Measurements from ENCODE around the gene TGFB1I1.
"Not testable (repeated sequence)": the region's sequence is repeated elsewhere in the genome, so short reads cannot be mapped to it uniquely, and the experiment has no call there.

The TGFB1I1 gene

DNA sequence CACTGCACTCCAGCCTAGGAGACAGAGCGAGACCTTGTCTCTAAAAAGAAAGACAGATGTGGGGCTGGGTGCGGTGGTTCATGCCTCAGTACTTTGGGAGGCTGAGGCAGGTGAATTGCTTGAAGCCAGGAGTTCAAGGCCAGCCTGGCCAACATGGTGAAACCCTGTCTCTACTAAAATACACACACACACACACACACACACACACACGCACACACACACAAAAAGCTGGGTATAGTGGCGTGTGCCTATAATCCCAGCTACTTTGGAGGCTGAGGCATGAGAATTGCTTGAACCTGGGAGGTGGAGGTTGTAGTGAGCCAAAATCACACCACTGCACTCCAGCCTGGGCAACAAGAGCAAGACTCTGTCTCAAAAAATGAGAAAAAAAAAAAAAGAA is 12.1 kb downstream of the TGFB1I1 start:
- in situ Hi-C loops (cut with MboI; ENCODE audit: low sequenced_read_pairs) = not testable (repeated sequence)

- in situ Hi-C loops (cut with MboI; ENCODE audit: low sequenced_read_pairs) = no loop called here
These were observed 12.7 kb downstream of the TGFB1I1 start for GRCh38 chr16:31484491-31485171.

- in situ Hi-C loops (cut with MboI; ENCODE audit: low sequenced_read_pairs) = no loop called here
These were observed 13.6 kb downstream of the TGFB1I1 start for GRCh38 chr16:31485571-31485970.

GRCh38 chr16:31486045-31486444 is 14.1 kb downstream of the TGFB1I1 start:
- in situ Hi-C loops (cut with MboI; ENCODE audit: low sequenced_read_pairs) = no loop called here

- in situ Hi-C loops (cut with MboI; ENCODE audit: low sequenced_read_pairs) = no loop called here
These were observed 15.2 kb downstream of the TGFB1I1 start for GRCh38 chr16:31487071-31487719.

GRCh38 chr16:31487720-31488467 is 15.9 kb downstream of the TGFB1I1 start:
- in situ Hi-C loops (cut with MboI; ENCODE audit: low sequenced_read_pairs) = no loop called here

- in situ Hi-C loops (cut with MboI; ENCODE audit: low sequenced_read_pairs) = no loop called here
These were observed 16.7 kb downstream of the TGFB1I1 start for GRCh38 chr16:31488468-31489297.

DNA sequence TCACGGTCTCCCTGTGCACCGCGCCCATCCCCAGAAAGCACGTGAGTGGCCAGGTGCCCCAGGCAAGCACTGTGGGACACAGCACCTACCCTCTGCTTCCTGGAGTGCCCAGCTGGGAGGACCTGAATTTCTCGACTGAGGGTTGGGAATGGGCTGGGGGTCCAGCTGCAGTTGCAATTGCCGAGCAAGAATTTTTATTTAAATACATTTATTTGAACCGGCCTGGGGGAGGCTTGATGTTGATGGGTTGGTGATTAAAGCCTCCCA is 17.3 kb downstream of the TGFB1I1 start:
- in situ Hi-C loops (cut with MboI; ENCODE audit: low sequenced_read_pairs) = no loop called here

- in situ Hi-C loops (cut with MboI; ENCODE audit: low sequenced_read_pairs) = no loop called here
These were observed 17.9 kb downstream of the TGFB1I1 start for GRCh38 chr16:31489616-31490584.

DNA sequence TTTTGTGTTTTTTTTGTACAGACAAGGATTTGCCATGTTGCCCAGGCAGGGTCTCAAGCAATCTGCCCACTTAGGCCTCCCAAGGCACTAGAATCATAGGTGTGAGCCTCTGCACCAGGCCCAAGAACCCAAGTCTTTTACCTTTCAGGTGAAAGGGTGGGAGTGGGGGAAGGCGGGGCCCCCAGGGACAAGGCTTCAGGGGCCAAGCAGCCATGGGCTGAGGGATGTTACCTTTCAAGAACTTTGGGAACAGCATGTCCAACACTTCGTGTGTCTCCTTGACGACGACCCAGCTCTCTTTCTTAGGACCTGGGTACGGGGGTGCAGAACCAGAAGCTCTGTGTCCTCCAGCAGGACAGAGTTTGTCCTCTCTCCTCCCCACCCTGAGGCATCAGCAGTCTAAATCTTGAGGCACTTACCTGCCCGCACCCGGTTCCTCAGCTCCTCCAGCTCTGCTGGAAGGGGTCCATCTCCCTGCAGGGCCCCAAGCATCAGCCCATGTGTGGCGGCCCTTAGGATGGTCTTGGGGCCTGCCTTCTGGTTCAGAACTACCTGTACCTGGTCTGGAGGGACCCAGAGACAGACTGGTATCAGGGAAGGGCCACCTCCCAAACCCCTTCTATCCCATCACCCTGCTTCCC is 19.9 kb downstream of the TGFB1I1 start:
- in situ Hi-C loops (cut with MboI; ENCODE audit: low sequenced_read_pairs) = no loop called here

GRCh38 chr16:31493506-31494125 is 21.7 kb downstream of the TGFB1I1 start:
- in situ Hi-C loops (cut with MboI; ENCODE audit: low sequenced_read_pairs) = no loop called here

GRCh38 chr16:31496670-31497069 is 24.7 kb downstream of the TGFB1I1 start:
- in situ Hi-C loops (cut with MboI; ENCODE audit: low sequenced_read_pairs) = no loop called here

GRCh38 chr16:31498493-31498892 is 26.5 kb downstream of the TGFB1I1 start:
- in situ Hi-C loops (cut with MboI; ENCODE audit: low sequenced_read_pairs) = no loop called here

DNA sequence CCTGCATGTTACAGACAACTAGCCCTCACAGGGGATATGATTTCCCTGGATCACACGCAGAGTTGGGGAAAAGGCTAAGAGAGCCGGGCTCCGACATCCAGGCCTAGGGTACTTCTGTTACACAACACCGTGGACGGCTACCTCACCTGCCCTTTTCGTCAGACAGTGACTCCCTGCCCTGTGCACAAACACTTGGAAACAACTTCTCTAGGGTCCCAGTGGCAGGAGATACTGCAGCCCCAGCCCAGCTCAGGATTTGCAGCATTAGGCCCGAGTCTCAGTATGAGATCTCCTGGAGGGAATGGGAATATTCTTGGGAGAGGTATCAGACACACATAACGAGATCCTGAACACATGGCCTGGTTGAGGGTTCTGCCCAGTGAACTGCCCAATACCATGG is 28.0 kb downstream of the TGFB1I1 start:
- in situ Hi-C loops (cut with MboI; ENCODE audit: low sequenced_read_pairs) = no loop called here

DNA sequence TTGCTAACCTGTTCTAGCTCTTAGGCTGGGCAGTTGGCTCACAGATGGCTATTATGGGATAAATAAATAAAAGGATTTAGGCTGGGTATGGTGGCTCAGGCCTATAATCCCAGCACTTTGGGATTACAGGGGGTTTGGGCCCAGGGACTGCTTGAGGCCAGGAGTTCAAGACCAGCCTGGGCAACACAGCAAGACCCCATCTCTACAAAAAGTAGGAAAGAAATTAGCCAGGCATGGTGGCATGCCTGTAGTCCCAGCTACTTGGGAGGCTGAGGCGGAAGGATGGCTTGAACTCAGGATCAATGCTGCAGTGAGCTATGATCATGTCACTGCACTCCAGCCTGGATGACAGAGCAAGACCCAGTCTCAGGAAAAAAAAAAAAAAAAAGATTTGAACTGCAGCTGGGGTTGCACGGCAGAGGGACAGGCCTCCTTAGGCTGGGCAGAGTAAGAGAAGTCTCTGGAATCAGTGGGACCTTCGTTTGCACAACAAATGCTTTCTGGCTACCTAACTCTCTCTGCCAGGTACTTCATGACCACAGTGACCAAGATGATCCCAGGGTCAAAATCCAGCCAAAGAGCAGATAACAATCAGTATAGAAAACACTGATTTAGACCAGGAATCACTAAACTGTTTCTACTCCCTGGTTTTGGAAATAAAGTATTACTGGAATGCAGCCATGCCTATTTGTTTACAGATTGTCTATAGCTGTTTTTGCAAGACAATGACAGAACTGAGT is 29.4 kb downstream of the TGFB1I1 start:
- in situ Hi-C loops (cut with MboI; ENCODE audit: low sequenced_read_pairs) = no loop called here

DNA sequence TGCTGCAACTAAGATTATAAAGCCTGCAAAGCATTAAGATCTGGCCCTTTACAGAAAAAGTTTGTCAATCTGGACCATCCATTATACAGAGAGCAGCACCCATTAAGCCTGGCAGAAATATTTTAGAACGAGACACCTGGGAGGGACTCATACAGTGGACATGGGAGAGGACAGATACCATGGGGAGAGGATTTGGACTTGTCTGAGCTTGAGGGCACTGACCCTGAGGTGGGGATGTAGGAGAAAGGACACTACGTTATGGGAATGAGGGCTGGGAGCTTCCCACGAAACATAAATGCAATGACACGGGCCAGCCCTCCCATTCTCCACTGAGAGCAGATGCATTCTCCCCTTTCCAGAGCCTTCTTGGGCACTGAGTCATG is 30.0 kb downstream of the TGFB1I1 start:
- in situ Hi-C loops (cut with MboI; ENCODE audit: low sequenced_read_pairs) = no loop called here

GRCh38 chr16:31502981-31503380 is 31.0 kb downstream of the TGFB1I1 start:
- in situ Hi-C loops (cut with MboI; ENCODE audit: low sequenced_read_pairs) = no loop called here

GRCh38 chr16:31503555-31503954 is 31.6 kb downstream of the TGFB1I1 start:
- in situ Hi-C loops (cut with MboI; ENCODE audit: low sequenced_read_pairs) = not testable (repeated sequence)

DNA sequence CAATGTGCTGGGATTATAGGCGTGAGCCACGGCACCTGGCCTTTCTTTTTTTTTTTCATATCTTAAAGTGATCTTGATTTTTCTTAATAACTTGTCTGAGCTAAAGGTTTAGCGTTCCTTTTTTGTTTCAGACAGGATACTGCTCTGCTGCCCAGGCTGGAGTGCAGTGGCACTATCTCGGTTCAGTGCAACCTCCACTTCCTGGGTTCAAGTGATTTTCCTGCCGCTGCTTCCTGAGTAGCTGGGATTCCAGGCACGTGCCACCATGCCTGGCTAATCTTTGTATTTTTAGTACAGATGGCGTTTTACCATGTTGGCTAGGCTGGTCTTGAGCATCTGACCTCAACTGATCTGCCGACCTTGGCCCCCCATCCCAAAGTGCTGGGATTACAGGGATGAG is 32.2 kb downstream of the TGFB1I1 start:
- in situ Hi-C loops (cut with MboI; ENCODE audit: low sequenced_read_pairs) = no loop called here

Measured in HL-60/S4 treated with phorbol 12-myristate 13-acetate at 8.2 ng/mL for 4 days and 3 days (cell line).